ENCODE results near the gene MAD1L1. TPM values are rescaled to one million over a fixed set of nuclear protein-coding genes. Genes with fewer than 3 reads are reported as not detected.

MAD1L1 gene
- total and polyA plus RNA-seq, 2 of the 4 experiments (the other 2 are of a cell fraction), result 29.0 to 40.9 TPM

- BruUV-seq (replicated peaks), result no TSS peak
- H4K8ac ChIP-seq (ENCODE audit: low read depth in 2 of 2, low read length in 2 of 2), result no peak overlapping the region
- CTCF ChIA-PET, result interaction anchor here (0.5 kb wide), 1 partner anchor 10 kb away, joined by 4 read pairs; no protein-coding TSS in a partner anchor
These were observed 310.5 kb downstream of the MAD1L1 start for GRCh38 chr7:1922071-1922869.

More at GRCh38 chr7:1922071-1922869, 310.5 kb downstream of the MAD1L1 start:
- TF ChIP-seq CEBPB (IDR thresholded peaks at IDR 0.05; ENCODE audit: low read depth, low read length) (peak; percentile 77), NFE2L2 (IDR thresholded peaks at IDR 0.05; ENCODE audit: low read depth, low read length) (no peak)
- intact Hi-C loops (cut with micrococcal nuclease), result no loop called here
- no peak for ATAC-seq (ENCODE audit: low read depth)
- no peak overlapping the region for H3K4me3 ChIP-seq (ENCODE audit: insufficient read depth, low read depth, low read length)
- POLR2A ChIA-PET (ENCODE audit: unreplicated experiment), result no interaction called here
- H3K4me2 ChIP-seq (ENCODE audit: low read depth, low read length), result no peak overlapping the region
- H4K91ac ChIP-seq (ENCODE audit: insufficient read depth, low read depth, low read length), result no peak overlapping the region
- H2AK5ac ChIP-seq (ENCODE audit: low read depth, low read length), result 0 out of 2 replicates have a peak overlapping the region, but pooled peaks have one; percentile 31
- no peak overlapping the region for H3K27ac ChIP-seq (ENCODE audit: insufficient read depth, low read length)
- H2BK5ac ChIP-seq (ENCODE audit: low read depth, low read length, poor library complexity, severe bottlenecking), result no peak overlapping the region
- no peak overlapping the region for H2AFZ ChIP-seq (replicated peaks; ENCODE audit: low read length, poor library complexity)
- no peak overlapping the region for H2BK15ac ChIP-seq (ENCODE audit: low read depth, low read length)
- no peaks in the 10 kb centered on the region for H3K36me3 ChIP-seq (ENCODE audit: control insufficient read depth, insufficient read depth, low read length)
- no peak overlapping the region for H4K5ac ChIP-seq (ENCODE audit: low read depth, low read length)
- dilution Hi-C loops (cut with HindIII; ENCODE audit: low sequenced_read_pairs, unreplicated experiment), result no loop called here
- peaks cover 8% of the 10 kb centered on the region; the same call in 1 of the 2 replicates for H3K4me1 ChIP-seq (ENCODE audit: control insufficient read depth, insufficient read depth, low read length)
- no peak overlapping the region for H3K9ac ChIP-seq (ENCODE audit: low read depth, low read length)
- no peak overlapping the region for H3K56ac ChIP-seq (ENCODE audit: extremely low read depth, insufficient read depth, low read length)
- in situ Hi-C loops (cut with MboI; ENCODE audit: low sequenced_read_pairs), result no loop called here
- WGBS, 2 experiments (ENCODE audit: extremely low coverage in 2 of 2, insufficient read length in 1 of 2), result 91% methylated on average over 21 of the region's 42 CpGs; no CpG with 5 or more reads in 1 of the 2 experiments
- H2AK9ac ChIP-seq (replicated peaks; ENCODE audit: low read depth, low read length, poor library complexity), result no peak overlapping the region
- H3K18ac ChIP-seq (ENCODE audit: low read depth, low read length), result no peak overlapping the region
- H3K4ac ChIP-seq (ENCODE audit: low read depth, low read length), result no peak overlapping the region
- peak; percentile 17 for DNase-seq
- no peak overlapping the region for H2BK120ac ChIP-seq (ENCODE audit: low read depth, low read length)
- H3K14ac ChIP-seq (replicated peaks; ENCODE audit: low read depth, low read length), result no peak overlapping the region
- no peak overlapping the region for H2BK20ac ChIP-seq (ENCODE audit: low read depth, low read length)
- peaks cover 0 to 8% of the 10 kb centered on the region in 2 experiments; a peak in 1 of 4 replicates for H3K79me1 ChIP-seq (ENCODE audit: low read depth in 1 of 2, low read length in 2 of 2)
- no peaks in the 10 kb centered on the region for H3K27me3 ChIP-seq (ENCODE audit: control insufficient read depth, insufficient read depth, low read length)
- no peaks in the 10 kb centered on the region for H3K9me3 ChIP-seq (ENCODE audit: control insufficient read depth, insufficient read depth, low read length)
- H3K9me1 ChIP-seq (ENCODE audit: insufficient read depth, low read length), result peaks cover 9% of the 10 kb centered on the region; the same call in 1 of the 2 replicates
- no peaks in the 10 kb centered on the region; the same call in none of the 2 replicates for H4K20me1 ChIP-seq (ENCODE audit: insufficient read depth, low read length)
- H3K23ac ChIP-seq (ENCODE audit: low read depth, low read length), result no peak overlapping the region
